Measurements from ENCODE around the gene EIF4G1. TPM values are rescaled to one million over a fixed set of nuclear protein-coding genes. Genes with fewer than 3 reads are reported as not detected.
A peak's percentile ranks its signal among the peaks of the same experiment; 100 is the strongest.

EIF4G1 gene
- total and polyA plus RNA-seq, 2 donors (not counting 3 experiments of a cell fraction or from before 2014, with no cell fraction given): 355 to 532 TPM

GRCh38 chr3:184368586-184369183, 54.3 kb downstream of the EIF4G1 start:
- peak overlapping the region; percentile 42 for H3K27ac ChIP-seq (ENCODE audit: insufficient read depth, low read depth, low read length)
- H2AFZ ChIP-seq (ENCODE audit: low read depth, low read length): no peak overlapping the region
- dilution Hi-C loops (cut with MboI; ENCODE audit: extremely low pct_ligation_motif_present, low sequenced_read_pairs): no loop called here
- H3K9me1 ChIP-seq (replicated peaks; ENCODE audit: control insufficient read depth, extremely low read depth, insufficient read depth, low read length): no peaks in the 10 kb centered on the region
- no peaks in the 10 kb centered on the region for H3K27me3 ChIP-seq (ENCODE audit: control insufficient read depth in 2 of 2, insufficient read depth in 2 of 2, low read length in 2 of 2)
- POLR2A ChIA-PET: interaction anchor here (0.6 kb wide), 1 partner anchor 87 kb away, joined by 3 read pairs; no protein-coding TSS in a partner anchor
- H4K20me1 ChIP-seq (replicated peaks; ENCODE audit: control insufficient read depth, extremely low read depth, insufficient read depth, low read length): no peaks in the 10 kb centered on the region
- FAIRE-seq (peak; percentile 89), DNase-seq (ENCODE audit: low read depth, low spot score) (peak; percentile 87)
- TF ChIP-seq JUN (IDR thresholded peaks at IDR 0.05; ENCODE audit: borderline replicate concordance, insufficient read depth, insufficient read length, low read depth) (peak; percentile 56), FOS (IDR thresholded peaks at IDR 0.05; ENCODE audit: borderline replicate concordance, insufficient read depth, low read length) (peak; percentile 85), MYC (IDR thresholded peaks at IDR 0.05; ENCODE audit: low read depth, low read length) (no peak)
- BruUV-seq (replicated peaks): no TSS peak
- peak overlapping the region; percentile 38 for H3K4me2 ChIP-seq (ENCODE audit: insufficient read depth, low read length)
- no peak overlapping the region for H3K9ac ChIP-seq (replicated peaks; ENCODE audit: extremely low read depth, insufficient read depth, low read length)
- intact Hi-C loops (cut with micrococcal nuclease): no loop called here
- CTCF ChIA-PET: interaction anchor here (0.8 to 10.1 kb wide), 13 partner anchors 14 to 465 kb away, joined by 3 to 201 read pairs (median 4); no protein-coding TSS in a partner anchor
- H3K79me2 ChIP-seq (ENCODE audit: control insufficient read depth, insufficient read depth, low read length): peaks cover 16% of the 10 kb centered on the region
- peaks cover 42% of the 10 kb centered on the region for H3K4me1 ChIP-seq (ENCODE audit: control insufficient read depth, extremely low read depth, insufficient read depth, low read length)
- no peak overlapping the region for H3K4me3 ChIP-seq (replicated peaks in 1 of 3; ENCODE audit: insufficient read depth in 1 of 3, low read depth in 1 of 3, low read length in 3 of 3)
- H3K9me3 ChIP-seq (replicated peaks; ENCODE audit: control insufficient read depth, insufficient read depth, low read length): no peaks in the 10 kb centered on the region
- peaks cover 4 to 11% of the 10 kb centered on the region in 2 experiments for H3K36me3 ChIP-seq (ENCODE audit: control insufficient read depth in 2 of 2, extremely low read depth in 1 of 2, insufficient read depth in 2 of 2, low read length in 2 of 2)

GRCh38 chr3:184371570-184372018, 57.2 kb downstream of the EIF4G1 start:
- Histone ChIP-seq H3K4me1 (ENCODE audit: control insufficient read depth, extremely low read depth, insufficient read depth, low read length) (peaks cover 33% of the 10 kb centered on the region), H3K36me3 (ENCODE audit: control insufficient read depth in 2 of 2, extremely low read depth in 1 of 2, insufficient read depth in 2 of 2, low read length in 2 of 2) (peaks cover 3 to 5% of the 10 kb centered on the region in 2 experiments), H3K4me3 (replicated peaks in 1 of 3; ENCODE audit: insufficient read depth in 1 of 3, low read depth in 1 of 3, low read length in 3 of 3) (no peak overlapping the region), H4K20me1 (replicated peaks; ENCODE audit: control insufficient read depth, extremely low read depth, insufficient read depth, low read length) (no peaks in the 10 kb centered on the region), H3K9me1 (replicated peaks; ENCODE audit: control insufficient read depth, extremely low read depth, insufficient read depth, low read length) (no peaks in the 10 kb centered on the region), H2AFZ (ENCODE audit: low read depth, low read length) (no peak overlapping the region), H3K27me3 (ENCODE audit: control insufficient read depth in 2 of 2, insufficient read depth in 2 of 2, low read length in 2 of 2) (peaks cover 7 to 10% of the 10 kb centered on the region in 2 experiments), H3K9me3 (replicated peaks; ENCODE audit: control insufficient read depth, insufficient read depth, low read length) (no peaks in the 10 kb centered on the region), H3K9ac (replicated peaks; ENCODE audit: extremely low read depth, insufficient read depth, low read length) (no peak overlapping the region), H3K27ac (ENCODE audit: insufficient read depth, low read depth, low read length) (no peak overlapping the region), H3K79me2 (ENCODE audit: control insufficient read depth, insufficient read depth, low read length) (no peaks in the 10 kb centered on the region), H3K4me2 (ENCODE audit: insufficient read depth, low read length) (no peak overlapping the region)
- DNase-seq (ENCODE audit: low read depth, low spot score) (peak; percentile 92), FAIRE-seq (peak; percentile 97)
- ChIA-PET POLR2A (interaction anchor here (1.5 kb wide), 1 partner anchor 142 kb away, joined by 4 read pairs; no protein-coding TSS in a partner anchor), CTCF (interaction anchor here (0.5 to 10.1 kb wide), 53 partner anchors 9 to 476 kb away, joined by 3 to 266 read pairs (median 6); partner anchors contain the start of genes CHRD, CLCN2, EPHB3 and FAM131A)
- intact Hi-C loops (cut with micrococcal nuclease) (loop anchor here (1.0 to 10.0 kb wide), 5 partner anchors 46 to 403 kb away; no protein-coding TSS in a partner anchor), dilution Hi-C loops (cut with MboI; ENCODE audit: extremely low pct_ligation_motif_present, low sequenced_read_pairs) (no loop called here)
- peak; percentile 36 for TF ChIP-seq POLR2AphosphoS5 (IDR thresholded peaks at IDR 0.05; ENCODE audit: insufficient read depth, low read depth, low read length)
- TF ChIP-seq MYC (IDR thresholded peaks at IDR 0.05; ENCODE audit: low read depth, low read length): peak; percentile 19
- no peak for TF ChIP-seq GATA2 (IDR thresholded peaks at IDR 0.05; ENCODE audit: insufficient read depth, insufficient read length, low read depth, low read length)
- TF ChIP-seq FOS (IDR thresholded peaks at IDR 0.05; ENCODE audit: borderline replicate concordance, insufficient read depth, low read length): peak; percentile 72
- TF ChIP-seq, protein P1, sequence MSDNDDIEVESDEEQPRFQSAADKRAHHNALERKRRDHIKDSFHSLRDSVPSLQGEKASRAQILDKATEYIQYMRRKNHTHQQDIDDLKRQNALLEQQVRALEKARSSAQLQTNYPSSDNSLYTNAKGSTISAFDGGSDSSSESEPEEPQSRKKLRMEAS (IDR thresholded peaks at IDR 0.05; ENCODE audit: insufficient read depth, insufficient read length): peak; percentile 16
- peak; percentile 97 for TF ChIP-seq CTCF (IDR thresholded peaks at IDR 0.05; ENCODE audit: extremely low read depth in 1 of 2, insufficient read depth in 1 of 2, low read depth in 1 of 2, low read length in 2 of 2)
- no peak for TF ChIP-seq EZH2 (IDR thresholded peaks at IDR 0.05; ENCODE audit: borderline replicate concordance, low read depth, low read length, severe bottlenecking)
- peak; percentile 30 for TF ChIP-seq JUN (IDR thresholded peaks at IDR 0.05; ENCODE audit: borderline replicate concordance, insufficient read depth, insufficient read length, low read depth)
- no peak for TF ChIP-seq POLR2A (IDR thresholded peaks at IDR 0.05; ENCODE audit: low read depth, low read length)
- BruUV-seq (replicated peaks): no TSS peak
